GM21786 (cell line): ENCODE results near the gene REELD1.

Source experiments
- ATAC-seq: cut with Tn5 transposase; IDR thresholded peaks from one replicate; pipeline ENCODE4 v1.9.1; 2021; ENCODE audit not compliant: unreplicated experiment

The REELD1 gene

GRCh38 chr4:146265950-146266490 lies 51.7 kb downstream of the REELD1 start:
- no peak for ATAC-seq

- no peak for ATAC-seq
These were observed 53.5 kb downstream of the REELD1 start for GRCh38 chr4:146267826-146268225.

GRCh38 chr4:146269228-146269653 lies 54.9 kb downstream of the REELD1 start:
- peak; percentile 53 for ATAC-seq

- ATAC-seq: no peak
These were observed 57.1 kb downstream of the REELD1 start for GRCh38 chr4:146271466-146271865.

GRCh38 chr4:146273204-146273901 lies 59.0 kb downstream of the REELD1 start:
- peak; percentile 65 for ATAC-seq

GRCh38 chr4:146274774-146275173 lies 60.4 kb downstream of the REELD1 start:
- ATAC-seq: no peak

GRCh38 chr4:146275370-146275769 lies 61.0 kb downstream of the REELD1 start:
- ATAC-seq: no peak

- no peak for ATAC-seq
These were observed 64.6 kb downstream of the REELD1 start for GRCh38 chr4:146278986-146279385.
